SU-DHL-6 (cell line): Measurements from ENCODE around the gene SIGLEC9.

Source experiments
- EZH2phosphoT487 ChIP-seq: fragments of 200-600 bp; sonication (generic), shearing (Covaris generic); conservative IDR thresholded peaks from 2 replicates; pipeline ENCODE4 v1.6.1; 2018; ENCODE audit warnings: mild to moderate bottlenecking, antibody characterized with exemption, low read length, moderate library complexity, mixed read lengths
- TF ChIP-seq, protein P1 (sequence below): fragments of 200-600 bp; sonication (generic); IDR thresholded peaks from one replicate; pipeline ENCODE4 v1.5.1; 2017; ENCODE audit warnings: antibody characterized with exemption, mild to moderate bottlenecking, low read length, moderate library complexity; ENCODE audit not compliant: insufficient read depth, poor library complexity, severe bottlenecking

DNA sequence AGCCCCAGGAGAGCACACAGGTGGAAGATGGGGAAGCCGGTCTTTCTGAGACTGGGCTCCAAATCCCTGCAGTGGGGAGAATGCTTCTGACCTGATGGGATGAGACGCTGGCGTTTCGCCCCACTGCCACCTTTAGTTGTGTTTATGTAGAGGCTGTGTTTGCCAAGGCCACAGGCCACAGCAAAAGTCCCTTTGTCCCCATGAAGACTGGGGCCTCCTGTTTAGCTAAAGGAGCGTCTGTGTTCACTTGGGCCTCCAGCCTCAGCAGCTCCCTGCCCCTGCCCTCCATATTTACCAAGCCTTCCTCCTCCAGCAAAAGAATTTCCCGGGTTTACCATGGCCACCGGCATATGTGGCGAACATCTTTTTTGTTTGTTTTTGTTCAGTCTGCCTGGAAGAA is 31.6 kb upstream of the SIGLEC9 start:
- TF ChIP-seq, protein P1, sequence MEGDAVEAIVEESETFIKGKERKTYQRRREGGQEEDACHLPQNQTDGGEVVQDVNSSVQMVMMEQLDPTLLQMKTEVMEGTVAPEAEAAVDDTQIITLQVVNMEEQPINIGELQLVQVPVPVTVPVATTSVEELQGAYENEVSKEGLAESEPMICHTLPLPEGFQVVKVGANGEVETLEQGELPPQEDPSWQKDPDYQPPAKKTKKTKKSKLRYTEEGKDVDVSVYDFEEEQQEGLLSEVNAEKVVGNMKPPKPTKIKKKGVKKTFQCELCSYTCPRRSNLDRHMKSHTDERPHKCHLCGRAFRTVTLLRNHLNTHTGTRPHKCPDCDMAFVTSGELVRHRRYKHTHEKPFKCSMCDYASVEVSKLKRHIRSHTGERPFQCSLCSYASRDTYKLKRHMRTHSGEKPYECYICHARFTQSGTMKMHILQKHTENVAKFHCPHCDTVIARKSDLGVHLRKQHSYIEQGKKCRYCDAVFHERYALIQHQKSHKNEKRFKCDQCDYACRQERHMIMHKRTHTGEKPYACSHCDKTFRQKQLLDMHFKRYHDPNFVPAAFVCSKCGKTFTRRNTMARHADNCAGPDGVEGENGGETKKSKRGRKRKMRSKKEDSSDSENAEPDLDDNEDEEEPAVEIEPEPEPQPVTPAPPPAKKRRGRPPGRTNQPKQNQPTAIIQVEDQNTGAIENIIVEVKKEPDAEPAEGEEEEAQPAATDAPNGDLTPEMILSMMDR: no peak
- TF ChIP-seq EZH2phosphoT487: no peak
